ENCODE measurements around the gene SNX25.
"Not testable (repeated sequence)": the region's sequence is repeated elsewhere in the genome, so short reads cannot be mapped to it uniquely, and the experiment has no call there.

The SNX25 gene

DNA sequence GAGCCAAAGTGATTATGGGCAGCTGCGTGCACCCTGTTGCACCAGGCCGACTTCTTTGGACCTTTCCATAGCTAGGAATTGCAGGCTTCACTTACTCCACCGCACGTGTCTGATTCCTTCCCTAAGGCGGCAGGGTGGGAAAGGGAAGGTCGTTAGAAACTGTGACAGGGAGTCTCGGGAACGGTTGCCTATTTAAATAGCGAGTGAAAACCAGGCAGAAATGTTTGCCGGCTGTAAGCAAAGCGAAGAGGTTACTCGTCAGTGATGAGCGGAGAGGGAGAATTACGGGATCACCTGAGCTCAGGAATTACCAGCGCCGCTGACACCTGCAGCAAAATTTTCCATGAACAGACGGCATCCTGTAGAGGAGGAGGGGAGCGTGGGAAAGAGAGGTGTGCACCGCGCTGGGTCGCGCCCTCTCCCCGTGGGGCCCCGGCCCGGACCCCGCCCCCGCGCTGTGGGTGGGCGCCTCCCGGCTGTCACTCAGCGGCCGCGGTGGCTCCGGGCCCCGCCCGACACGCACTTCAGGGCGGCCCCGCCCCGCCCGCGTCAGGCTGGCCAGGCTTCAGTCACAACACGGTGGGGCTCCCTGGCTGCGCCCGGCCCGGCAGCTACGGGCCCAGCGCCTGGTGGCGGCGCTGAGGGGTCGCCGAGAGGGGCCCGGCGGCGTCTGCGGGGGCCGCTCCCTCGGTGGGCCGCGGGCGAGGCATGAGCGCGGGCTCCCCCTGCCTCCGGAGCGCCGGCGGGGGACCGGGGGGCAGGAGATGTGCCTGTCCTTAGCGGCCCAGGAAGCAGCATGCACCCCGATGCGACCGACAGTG is at the start of gene SNX25:
TSS of gene SNX25 (plus strand) at position 568 of the 821 bp plus-strand sequence. CDS start at position 797, 229 bp downstream.
- DNase-seq = peak; percentile 63

DNA sequence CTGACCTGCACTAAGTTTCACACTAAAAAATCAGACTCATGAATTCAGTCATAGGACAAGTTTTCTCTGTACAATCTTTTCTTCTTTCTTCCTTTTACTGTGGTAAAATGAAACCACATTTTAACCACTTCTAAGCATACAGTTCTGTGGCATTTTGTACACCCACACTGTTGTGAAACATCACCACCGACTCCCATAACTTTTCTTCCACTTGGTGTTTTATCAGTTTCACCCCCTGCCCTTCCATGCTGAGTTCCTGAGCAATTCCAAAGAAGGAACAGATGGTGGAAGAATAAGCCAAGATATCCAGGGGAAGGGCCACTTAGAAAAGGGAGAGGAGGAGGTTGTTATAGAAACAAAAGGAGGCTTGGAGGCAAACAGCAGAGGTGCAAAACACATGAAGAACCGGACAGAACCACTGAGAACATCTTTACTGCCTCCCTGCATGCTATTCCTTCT is 43.8 kb upstream of the SNX25 start:
- DNase-seq = no peak

DNA sequence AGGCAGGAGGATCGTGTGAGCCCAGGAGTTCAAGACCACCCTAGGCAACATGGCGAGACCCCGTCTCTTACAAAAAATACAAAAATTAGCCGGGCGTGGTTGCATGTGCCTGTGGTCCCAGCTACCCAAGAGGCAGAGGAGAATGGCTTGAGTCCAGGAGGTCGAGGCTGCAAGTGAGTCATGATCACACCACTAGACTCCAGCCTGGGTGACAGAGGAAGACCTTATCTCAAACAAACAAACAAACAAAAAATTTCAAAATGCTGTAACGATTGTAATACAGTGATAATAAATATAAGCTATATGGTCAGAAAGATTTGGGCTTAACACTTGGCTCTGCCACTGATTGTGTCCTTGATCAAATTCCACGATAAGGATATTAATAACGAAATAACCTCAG is 42.2 kb upstream of the SNX25 start:
- DNase-seq = no peak

DNA sequence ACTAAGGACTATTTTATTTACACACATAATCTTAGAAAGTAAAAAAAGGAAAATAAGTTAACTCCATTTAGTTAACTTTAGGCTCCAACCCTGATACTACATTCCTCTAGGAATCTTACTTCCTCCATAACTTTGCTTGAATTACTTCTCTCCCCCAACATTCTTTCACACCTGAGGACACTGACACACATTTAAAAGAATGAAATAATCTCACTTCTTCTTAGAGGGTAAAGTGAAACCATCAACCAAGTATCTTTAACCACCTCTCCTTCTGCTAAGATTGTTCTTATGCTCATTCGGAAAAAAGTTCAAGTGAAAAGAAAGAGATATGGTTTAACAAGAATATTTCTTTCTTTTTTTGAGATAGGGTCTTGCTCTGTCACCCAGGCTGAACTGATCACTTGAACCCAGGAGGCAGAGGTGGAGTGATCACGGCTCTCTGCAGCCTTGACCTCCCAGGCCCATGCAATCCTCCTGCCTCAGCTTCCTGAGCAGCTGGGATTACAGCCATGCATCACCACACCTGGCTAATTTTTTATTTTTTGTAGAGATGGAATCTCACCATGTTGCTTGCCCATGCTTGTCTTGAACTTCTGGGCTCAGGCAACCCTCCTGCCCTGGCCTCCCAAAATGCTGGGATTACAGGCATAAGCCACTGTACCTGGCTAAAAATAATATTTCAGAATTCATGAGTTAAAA is 37.9 kb upstream of the SNX25 start:
- DNase-seq = no peak

DNA sequence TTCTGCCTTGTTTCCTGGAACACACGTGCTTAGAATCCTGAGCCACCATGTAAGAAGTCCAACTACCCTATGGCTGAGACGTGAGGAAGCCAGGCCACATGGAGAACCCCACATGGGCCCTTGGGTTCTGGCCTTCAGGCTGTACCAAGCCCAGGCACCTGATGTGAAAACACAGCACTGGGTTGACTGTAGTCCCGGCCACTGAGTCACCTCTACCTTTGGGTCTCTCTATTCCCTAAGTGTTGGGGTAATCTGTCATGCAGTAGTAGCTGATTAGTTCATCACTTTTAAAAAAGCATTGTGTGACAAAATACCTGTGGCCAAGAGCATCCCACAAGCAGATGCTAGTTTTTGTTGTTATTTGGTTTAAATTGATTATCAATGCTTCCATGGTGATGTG is 29.9 kb upstream of the SNX25 start:
- DNase-seq = no peak

DNA sequence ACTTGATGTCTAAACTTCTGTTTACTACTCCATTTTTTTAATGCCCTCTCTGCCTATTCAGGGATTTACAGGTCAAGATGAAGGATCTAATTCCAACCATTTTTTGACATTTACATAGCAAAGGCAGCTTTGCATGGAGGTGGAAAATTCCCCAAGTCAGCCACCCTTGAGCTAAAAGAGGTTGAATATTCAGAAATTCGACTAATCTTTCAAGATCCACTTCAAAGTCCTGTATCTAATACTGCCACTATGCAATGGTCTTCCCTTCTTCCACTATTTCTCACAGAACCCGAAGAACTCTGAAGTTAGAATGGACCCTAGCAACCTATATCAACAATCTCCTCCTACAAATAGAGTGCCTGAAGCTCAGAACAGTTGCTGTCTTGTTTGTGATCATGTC is 27.2 kb upstream of the SNX25 start:
- no peak for DNase-seq

DNA sequence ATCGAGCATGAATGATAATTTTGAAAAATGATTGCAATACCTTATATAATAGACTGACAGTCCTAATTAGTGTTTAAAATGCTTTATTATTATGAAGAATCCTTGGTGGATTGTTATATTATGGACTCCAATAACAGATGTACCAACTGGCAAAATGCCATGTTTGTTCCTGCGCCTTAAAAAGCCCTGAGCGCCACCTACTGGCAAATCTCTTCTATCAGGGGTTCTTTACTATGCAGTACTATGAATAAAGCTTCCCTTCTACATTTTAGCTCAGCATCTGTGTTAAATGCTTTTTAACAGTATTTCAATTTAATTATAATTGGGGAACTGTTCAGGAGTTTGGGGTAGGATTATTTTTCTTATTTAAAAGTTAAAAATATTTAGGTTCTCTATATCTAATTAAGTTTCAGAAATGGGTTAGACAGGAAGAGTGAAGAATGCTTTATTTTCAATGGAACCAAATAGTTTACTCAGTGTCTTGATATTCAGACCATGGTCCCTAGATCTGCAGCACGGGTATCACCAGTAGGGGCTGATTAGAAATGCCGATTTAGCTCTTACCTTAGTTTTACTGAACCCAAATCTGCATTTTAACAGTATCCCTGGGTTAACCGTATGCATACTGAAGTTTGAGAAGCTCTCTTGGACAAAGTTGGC is 25.6 kb upstream of the SNX25 start:
- DNase-seq = peak; percentile 70

DNA sequence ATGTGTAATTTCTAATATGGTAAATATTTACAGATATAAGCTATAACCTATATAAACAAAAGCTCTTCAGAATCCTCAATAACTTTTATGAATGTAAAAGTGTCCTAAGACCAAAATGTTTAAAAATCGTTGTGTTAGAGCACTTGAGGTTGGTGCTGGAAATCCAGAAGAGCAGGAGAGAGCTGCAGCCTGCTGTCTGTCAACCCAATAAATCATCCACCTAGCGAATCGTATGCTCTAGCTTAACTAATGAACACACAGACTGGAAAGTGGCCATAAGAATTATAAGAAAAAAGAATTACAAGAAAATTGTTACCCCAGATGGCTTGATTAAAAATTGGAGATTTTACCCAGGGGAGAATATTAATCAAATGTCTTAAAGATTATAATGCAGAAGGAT is 22.6 kb upstream of the SNX25 start:
- DNase-seq = no peak

DNA sequence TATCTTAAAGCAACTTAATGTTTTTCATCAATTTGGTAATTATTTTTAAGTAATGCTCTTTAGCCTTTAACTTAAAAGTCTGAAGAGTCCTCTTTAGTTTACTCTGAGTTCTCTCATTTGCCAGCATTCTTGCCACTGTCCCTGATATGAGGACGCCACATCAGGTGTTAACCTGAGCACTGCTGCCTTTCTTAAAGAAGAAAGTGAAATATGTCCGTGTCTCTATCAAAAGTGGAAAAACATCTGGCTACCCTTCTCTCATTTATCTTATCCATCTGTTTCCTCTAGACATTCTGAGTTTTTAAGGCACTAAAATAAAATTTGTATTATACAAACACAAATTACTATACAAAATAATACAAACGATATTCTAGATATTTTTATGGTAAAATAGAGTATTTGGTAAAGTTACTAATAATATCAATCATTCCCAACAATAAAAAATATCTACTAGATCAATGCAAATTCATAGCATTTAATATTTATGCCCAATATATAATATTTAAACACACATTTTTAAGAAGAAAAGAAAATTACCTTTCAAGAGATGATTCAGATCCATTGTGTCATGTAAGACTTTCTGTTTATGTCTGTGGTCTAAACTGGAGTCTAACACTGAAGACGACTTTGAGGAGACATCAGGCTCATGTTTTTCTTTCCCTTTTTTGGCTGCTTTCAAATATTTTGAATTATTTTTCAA is 19.6 kb upstream of the SNX25 start:
- DNase-seq = no peak

DNA sequence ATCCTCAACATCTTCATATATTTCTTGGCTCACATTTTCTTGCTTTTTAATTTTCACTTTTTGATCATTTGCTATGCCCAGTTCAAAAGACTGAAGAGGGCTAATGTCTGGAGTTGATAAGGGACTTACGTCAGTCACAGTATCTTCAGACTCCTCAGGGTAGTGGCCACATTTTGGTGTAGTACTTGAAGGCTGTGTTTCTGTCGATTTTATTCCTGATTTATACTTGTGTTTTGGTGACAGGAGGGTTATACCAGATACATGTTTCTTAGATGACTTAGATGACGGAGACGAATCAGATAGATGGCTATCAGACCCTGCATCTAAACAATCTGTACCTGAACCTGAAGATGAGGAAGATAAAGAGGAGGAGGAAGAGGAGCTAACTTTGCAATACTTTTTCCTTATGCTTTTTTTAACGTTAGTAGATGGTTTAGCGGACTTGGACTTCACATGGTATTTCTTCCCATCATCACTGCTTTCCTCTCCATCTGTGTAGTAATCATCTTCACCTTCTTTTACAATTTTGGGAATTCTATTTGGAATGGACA is 19.0 kb upstream of the SNX25 start:
- DNase-seq = no peak

DNA sequence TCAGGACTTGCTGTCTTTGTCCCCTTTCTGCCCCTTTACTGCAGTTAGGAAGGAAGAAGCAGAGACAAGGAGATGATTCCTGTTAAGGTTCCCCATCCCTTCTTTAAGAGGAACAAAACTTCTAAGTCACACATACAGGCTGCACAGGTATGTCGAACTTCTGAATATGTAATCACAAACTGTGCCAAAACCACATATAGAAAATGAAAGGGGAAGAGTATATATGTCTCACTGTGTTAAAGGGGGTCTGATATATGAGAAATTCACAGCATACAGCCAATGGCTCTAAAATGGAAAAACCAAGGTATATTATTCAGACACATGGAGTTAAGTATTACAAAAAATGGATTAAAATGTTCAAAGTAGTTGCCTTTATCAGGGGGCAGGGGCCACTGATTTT is 17.3 kb upstream of the SNX25 start:
- no peak for DNase-seq

DNA sequence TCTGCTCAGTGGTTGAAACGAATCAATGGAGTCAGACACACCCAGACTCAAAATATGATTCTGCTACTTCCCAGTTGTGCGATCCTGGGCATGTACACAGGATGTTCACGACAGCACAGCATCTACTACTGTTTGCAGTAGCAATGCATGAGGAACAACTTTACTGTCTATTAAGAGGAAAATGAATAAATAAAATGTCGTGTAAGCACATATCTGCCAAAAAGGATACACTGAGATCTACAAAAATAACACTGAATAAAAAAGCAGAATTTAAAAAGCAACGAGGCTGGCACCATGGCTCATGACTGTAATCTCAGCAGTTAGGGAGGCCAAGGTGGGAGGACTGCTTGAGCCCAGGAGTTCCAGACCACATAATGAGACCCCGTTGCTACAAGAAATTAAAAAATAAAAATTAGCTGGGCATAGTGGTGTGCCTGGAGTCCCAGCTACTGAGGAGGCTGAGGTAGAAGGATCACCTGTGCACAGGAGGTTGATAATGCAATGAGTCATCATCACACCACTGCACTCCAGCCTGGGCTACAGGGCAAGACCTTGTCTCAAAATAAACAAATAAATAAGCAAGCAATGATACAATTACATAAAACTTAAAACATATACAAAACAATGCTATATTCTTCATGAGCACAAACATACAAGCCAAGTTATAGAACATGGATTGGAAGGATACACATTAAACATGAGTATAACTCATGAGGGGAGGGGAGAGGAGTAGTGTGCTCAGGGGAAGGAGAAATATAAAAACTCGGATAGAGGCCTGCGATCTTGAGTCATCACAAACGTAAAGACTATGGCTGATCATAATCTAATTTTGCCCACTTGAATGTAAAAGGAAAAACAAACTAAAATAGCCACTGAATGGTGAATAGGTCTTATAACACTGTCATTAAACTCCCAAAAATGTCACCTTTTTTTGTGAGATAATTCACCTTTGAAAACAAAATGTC is 14.2 kb upstream of the SNX25 start:
- DNase-seq = no peak

DNA sequence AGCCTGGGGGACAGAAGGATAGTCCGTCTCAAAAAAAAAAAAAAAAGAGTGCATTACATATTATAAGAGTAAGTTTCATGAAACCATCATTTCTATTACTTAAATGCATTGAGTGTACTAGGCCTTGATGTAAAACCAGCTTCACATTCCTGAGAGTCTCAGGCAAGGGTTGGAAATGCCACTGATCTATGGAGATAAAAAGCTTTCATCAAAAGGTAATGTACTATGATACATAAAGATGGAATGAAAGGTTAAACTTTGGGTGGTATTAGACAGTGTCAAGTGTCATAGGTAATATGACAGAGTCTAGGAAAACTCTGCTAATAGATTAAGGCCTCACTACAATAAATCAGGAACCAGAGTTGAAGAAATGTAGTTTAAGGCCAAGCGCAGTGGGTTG is 13.0 kb upstream of the SNX25 start:
- no peak for DNase-seq

DNA sequence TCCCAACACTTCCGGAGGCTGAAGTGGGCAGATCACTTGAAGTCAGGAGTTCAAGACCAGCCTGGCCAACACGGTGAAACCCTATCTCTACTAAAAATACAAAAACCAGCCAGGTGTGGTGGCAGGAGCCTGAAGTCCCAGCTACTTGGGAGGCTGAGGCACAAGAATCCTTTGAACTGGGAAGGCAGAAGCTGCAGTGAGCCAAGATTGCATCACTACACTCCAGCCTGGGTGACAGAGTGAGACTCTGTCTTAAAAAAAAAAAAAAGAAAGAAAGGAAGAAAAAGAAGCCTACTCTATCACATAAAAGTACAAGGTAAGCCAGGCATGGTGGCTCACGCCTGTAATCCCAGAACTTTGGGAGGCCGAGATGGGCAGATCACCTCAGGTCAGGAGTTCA is 11.2 kb upstream of the SNX25 start:
- DNase-seq = not testable (repeated sequence)

DNA sequence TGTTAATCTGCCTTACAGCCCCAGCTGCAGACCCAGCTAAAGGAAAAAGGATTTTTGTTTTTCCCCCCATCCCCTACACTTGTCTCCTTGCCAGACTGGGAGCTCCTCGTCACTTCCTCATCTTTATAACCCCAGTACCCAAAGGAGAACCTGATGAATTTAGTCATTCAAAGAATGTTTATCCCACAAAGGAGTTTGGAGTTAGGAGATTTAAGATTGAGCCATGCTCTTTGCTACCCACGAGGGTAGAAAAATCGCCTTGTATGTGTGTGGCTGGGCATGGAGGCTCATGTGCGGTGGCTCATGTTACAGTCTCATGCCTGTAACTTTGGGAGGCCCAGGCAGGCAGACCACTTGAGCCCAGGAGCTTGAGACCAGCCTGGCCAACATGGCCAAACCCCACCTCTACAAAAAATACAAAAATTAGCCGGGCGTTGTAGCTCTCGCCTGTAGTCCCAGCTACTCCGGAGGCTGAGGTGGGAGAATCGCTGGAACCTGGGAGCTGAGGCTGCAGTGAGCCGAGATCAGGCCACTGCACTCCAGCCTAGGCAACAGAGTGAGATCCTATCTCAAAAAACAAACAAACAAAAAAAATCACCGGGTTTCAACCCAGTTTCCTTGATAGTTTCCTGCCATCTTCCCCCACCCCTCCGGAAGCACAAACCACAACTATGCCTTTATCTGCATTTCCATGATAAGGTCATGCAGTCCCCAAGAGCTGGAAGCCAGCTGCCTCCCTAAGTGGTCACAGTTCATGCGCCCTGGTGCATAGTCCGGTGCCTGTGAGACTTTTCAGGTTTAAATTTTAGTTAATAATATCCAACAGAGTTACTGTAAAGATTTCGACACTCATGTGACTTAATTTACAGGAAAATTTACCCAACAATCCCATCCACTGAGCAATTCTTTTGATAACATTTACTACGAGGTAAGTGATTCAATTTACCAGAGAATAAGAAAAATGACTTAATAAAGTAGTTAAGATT is 7.1 kb upstream of the SNX25 start:
- no peak for DNase-seq

DNA sequence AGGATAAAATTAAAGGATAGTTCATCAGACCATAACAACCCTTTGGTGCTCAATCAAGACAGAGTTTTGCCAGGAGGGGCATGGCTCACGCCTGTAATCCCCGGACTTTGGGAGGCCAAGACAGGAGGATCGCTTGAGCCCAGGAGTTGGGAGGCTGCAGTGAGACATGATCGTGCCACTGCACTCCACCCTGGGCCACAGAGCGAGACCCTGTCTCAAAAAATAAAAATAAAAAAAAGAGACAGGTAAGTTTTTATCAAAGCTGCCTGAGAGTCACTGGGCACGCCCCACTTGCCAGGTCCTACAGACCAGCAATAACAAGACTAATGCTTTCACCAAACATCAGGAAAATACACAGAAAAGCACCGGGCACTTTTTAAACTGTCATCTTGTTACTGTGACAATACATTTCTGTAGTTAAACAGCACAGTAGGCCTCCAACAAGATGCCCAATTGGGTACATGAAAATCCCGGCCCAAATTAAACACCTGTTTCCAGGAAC is 6.4 kb upstream of the SNX25 start:
- no peak for DNase-seq

DNA sequence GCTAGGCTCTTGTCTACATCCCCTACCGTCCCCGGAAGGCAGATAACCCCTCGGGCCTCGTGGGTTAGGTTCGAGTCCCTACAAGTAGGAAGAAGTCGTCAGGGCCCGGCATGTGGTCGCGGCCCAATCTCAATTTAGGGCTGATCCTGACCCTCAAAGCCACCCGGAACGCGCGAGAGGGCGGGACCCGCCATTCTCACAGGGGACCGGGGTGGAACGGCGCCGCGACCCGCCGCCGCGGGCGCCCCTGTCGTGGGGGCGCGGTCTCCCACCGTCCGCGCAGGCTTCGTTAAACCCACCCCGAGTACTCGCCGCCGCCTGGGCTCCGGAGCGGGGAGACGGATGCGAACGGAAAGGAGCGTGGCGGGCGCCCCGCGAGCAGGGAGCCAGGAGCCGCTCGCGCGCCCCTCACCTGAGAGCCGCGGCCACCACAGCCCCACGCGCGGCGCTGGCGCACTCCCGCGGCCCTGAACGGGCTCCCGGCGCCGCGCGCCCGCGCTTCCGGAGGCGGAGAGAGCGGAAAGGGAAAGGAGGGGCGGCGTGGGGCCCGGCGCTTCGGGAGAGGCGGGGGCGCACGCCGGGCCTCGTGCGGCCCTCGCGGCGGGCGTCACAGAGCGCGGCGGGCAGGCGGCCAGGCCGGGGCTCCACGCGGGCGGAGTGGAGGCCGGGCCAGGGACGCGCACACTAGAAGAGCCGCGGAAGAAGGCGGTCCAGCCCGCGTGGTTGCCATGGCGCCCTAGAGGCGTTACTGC is 5.7 kb upstream of the SNX25 start, which contains the start of gene CFAP97:
TSS of gene CFAP97 (minus strand) at position 515 of the 752 bp plus-strand sequence. CDS start 12,804 bp downstream, outside the sequence.
- peak; percentile 45 for DNase-seq

DNA sequence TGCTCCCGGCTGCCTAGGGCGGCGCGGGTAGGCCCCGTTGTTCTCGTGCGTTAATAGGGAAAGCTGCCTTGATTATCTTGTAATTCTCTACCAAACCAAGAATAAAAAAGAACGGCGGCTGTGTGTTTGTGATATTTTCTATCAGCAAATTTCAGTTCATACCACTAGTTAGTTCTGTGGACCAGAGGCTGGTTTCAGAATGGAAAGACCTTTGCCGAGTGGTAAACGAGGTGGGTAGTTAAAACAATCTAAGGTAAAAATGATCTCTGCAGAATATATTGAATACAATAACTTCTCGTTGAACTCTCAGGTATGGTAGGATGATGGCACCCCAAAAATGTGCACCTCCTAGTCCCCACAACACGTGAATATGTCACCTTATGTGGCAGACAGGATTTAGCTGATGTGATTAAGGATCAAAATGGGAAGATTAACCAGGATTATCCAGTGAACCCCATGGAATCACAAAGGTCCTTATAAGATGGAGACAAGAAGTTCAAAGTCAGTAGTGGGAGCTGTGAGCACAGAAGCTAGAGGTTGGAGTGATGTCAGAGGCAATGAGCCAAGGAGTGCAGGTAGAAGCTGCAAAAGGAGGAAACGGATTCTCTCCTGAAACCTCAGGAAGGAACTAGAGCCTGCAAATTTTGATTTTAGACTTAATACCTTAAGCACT is 5.0 kb upstream of the SNX25 start:
- no peak for DNase-seq

DNA sequence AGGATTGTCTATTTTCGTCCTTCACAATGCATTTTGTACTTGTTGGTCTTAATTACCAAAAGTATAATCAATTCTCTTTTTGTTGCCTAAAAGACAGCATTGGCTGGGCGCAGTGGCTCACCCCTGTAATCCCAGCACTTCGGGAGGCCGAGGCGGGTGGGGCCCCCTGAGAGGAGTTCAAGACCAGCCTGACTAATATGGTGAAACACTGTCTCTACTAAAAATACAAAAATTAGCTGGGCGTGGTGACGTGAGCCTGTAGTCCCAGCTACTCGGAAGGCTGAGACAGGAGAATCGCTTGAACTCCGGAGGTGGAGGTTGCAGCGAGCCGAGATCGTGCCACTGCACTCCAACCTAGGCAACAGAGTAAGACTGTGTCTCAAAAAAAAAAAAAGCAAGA is 4.3 kb upstream of the SNX25 start:
- DNase-seq = not testable (repeated sequence)
